Activated naive CD4-positive, alpha-beta T cell treated with anti-CD3 and anti-CD28 coated beads for 36 hours (primary cell): ENCODE results near the gene NUDC. TPM values are rescaled to one million over a fixed set of nuclear protein-coding genes. Genes with fewer than 3 reads are reported as not detected.
"Not testable (repeated sequence)": the region's sequence is repeated elsewhere in the genome, so short reads cannot be mapped to it uniquely, and the experiment has no call there.

Experiments used
- CTCF ChIA-PET: fragments of 350-600 bp; sonication (Branson Sonifier 250); formaldehyde crosslinking; loops from one replicate; lab custom pipeline; 2021; ENCODE audit warnings: antibody characterized with exemption; lab: Charles Lee
- DNase-seq: peaks from one replicate; pipeline ENCODE4 v3.0.0-alpha.2; 2020
- H3K27ac Mint-ChIP-seq: one replicate; pipeline ENCODE4 v1.8.0; 2021; ENCODE audit warnings: mild to moderate bottlenecking, mixed read lengths
- H3K27me3 Mint-ChIP-seq: one replicate; pipeline ENCODE4 v1.8.0; 2021; ENCODE audit warnings: low read depth, mixed read lengths
- H3K36me3 Mint-ChIP-seq: one replicate; pipeline ENCODE4 v1.8.0; 2021; ENCODE audit warnings: low read depth, mixed read lengths
- H3K4me1 Mint-ChIP-seq: one replicate; pipeline ENCODE4 v1.8.0; 2021; ENCODE audit warnings: low read depth, mixed read lengths
- H3K4me3 Mint-ChIP-seq: one replicate; pipeline ENCODE4 v1.8.0; 2021; ENCODE audit warnings: mild to moderate bottlenecking, moderate library complexity, mixed read lengths
- H3K9me3 Mint-ChIP-seq: one replicate; pipeline ENCODE4 v1.8.0; 2021; ENCODE audit warnings: mixed read lengths
- intact Hi-C: fragments of 100-400 bp; cut with micrococcal nuclease; formaldehyde crosslinking; loops from one replicate; pipeline ENCODE4 v1.15.1; 2023
- total RNA-seq, 2 experiments: library from RNA; stranded (reverse); gene quantifications; one replicate each; pipeline ENCODE4 v1.2.3, GENCODE V29; 2021

Gene NUDC
- 10 to 100 TPM; 75.3 to 78.1 TPM for total RNA-seq

GRCh38 chr1:26921540-26922430, at the start of gene NUDC:
TSS of gene NUDC (plus strand) at chr1:26921743. CDS start at chr1:26921849, 106 bp downstream.
- Mint-ChIP-seq H3K27me3 (no peaks in the 10 kb centered on the region), H3K27ac (peak within 1 kb of the TSS; percentile 93), H3K4me3 (peak within 1 kb of the TSS; percentile 99), H3K36me3 (peaks cover 31% of the 10 kb centered on the region), H3K4me1 (peaks cover 37% of the 10 kb centered on the region), H3K9me3 (no peaks in the 10 kb centered on the region)
- peak; percentile 98 for DNase-seq
- intact Hi-C loops, result loop anchor here (1.0 to 5.0 kb wide), 5 partner anchors 21 to 449 kb away; partner anchors contain the start of genes GPATCH3, HMGN2 and TRNP1
- CTCF ChIA-PET, result no interaction called here

DNA sequence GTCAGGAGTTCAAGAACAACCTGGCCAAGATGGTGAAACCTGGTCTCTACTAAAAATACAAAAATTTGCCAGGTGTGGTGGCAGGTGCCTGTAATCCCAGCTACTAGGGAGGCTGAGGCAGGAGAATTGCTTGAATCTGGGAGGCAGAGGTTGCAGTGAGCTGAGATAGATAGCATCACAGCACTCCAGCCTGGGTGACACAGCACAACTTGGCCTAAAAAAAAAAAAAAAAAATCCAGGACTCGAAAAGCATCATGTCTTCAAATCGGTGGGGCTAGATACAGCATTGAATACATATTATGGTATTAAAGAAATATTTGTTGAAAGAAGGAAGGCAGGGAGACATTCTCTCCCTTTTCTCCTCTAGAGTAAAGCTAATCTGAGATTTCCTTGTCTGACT, 48.4 kb upstream of the NUDC start:
- H3K36me3 Mint-ChIP-seq, H3K4me1 Mint-ChIP-seq, intact Hi-C loops, H3K27ac Mint-ChIP-seq, H3K4me3 Mint-ChIP-seq, H3K27me3 Mint-ChIP-seq, H3K9me3 Mint-ChIP-seq, DNase-seq: not testable (repeated sequence)
- CTCF ChIA-PET, result interaction anchor here (0.6 to 1.6 kb wide), 8 partner anchors 8 to 450 kb away, joined by 3 to 7 read pairs (median 4); no protein-coding TSS in a partner anchor

DNA sequence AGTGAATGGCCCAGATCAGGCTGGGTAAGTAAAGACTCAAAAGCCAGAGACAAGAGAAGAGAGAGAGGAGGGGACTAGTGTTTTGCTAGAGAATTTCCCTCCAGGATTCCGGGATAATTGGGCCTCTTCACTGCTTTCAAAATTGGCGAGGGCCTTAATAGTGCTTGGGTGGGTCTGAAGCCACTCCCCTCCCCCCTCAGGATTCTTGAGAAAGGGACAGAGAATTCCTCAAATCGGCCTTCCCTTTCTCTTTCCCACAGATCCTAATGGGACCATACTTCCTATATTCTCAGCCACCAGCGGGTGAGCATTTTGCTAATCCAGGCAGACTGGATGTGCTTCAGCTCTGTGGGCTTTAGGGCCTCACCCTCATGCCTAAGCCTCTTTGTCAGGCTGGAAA, 46.6 kb upstream of the NUDC start:
- Mint-ChIP-seq H3K27me3 (no peaks in the 10 kb centered on the region), H3K4me3 (no peak overlapping the region), H3K4me1 (peaks cover 2% of the 10 kb centered on the region), H3K27ac (no peak overlapping the region), H3K9me3 (no peaks in the 10 kb centered on the region), H3K36me3 (no peaks in the 10 kb centered on the region)
- intact Hi-C loops, result no loop called here
- CTCF ChIA-PET, result interaction anchor here (1.5 kb wide), 1 partner anchor 12 kb away, joined by 4 read pairs; no protein-coding TSS in a partner anchor
- DNase-seq, result no peak

DNA sequence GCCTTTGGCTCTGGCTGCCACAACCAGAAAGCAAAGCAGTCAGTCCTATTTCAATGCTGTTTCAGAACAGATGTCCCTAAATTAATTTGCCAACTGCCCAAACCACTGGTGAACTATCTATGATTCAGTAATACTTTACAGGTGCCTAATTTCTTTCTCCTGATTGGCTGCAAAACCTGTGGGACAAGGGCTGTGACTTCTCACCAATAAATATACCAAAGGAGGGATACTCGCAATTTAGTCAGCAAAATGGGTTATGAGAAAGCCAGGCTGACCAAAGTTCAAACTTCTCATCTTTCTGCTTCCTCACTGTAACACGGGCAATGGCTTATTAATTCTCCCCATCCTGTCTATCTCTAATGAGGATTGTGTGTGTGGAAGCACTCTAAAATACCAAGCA, 44.2 kb upstream of the NUDC start:
- H3K27ac Mint-ChIP-seq, result peak overlapping the region; percentile 51
- DNase-seq, result no peak
- intact Hi-C loops, result no loop called here
- no peak overlapping the region for H3K4me3 Mint-ChIP-seq
- H3K27me3 Mint-ChIP-seq, result no peaks in the 10 kb centered on the region
- CTCF ChIA-PET, result interaction anchor here (0.7 to 3.0 kb wide), 8 partner anchors 10 to 275 kb away, joined by 3 to 15 read pairs (median 5); no protein-coding TSS in a partner anchor
- no peaks in the 10 kb centered on the region for H3K9me3 Mint-ChIP-seq
- H3K4me1 Mint-ChIP-seq, result peaks cover 2% of the 10 kb centered on the region
- peaks cover 2% of the 10 kb centered on the region for H3K36me3 Mint-ChIP-seq

DNA sequence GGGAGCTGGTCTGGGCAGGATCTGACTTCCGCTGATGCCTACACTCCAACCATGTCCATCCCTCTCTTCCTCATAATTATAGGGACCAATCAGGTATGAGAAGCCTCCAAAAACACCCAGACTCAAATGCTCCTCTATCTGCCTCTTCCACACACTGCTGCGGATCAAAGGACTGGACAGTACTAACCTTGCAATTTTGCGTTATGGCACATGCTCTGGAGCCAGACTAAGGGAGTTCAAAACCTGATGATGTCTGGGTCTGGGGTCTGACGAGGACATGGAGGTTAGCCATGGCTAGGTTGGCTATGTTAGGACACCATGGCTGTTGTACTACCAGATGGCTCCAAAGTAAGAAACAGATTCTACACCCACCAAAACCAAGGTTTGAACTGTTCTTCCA, 41.8 kb upstream of the NUDC start:
- CTCF ChIA-PET, result interaction anchor here (0.5 to 2.6 kb wide), 13 partner anchors 8 to 278 kb away, joined by 3 to 14 read pairs (median 5); no protein-coding TSS in a partner anchor
- intact Hi-C loops, result no loop called here

GRCh38 chr1:26881611-26882010, 39.9 kb upstream of the NUDC start:
- H3K27ac Mint-ChIP-seq, H3K9me3 Mint-ChIP-seq, H3K27me3 Mint-ChIP-seq, DNase-seq, H3K4me3 Mint-ChIP-seq, H3K4me1 Mint-ChIP-seq, intact Hi-C loops: not testable (repeated sequence)
- CTCF ChIA-PET, result interaction anchor here (1.0 to 2.0 kb wide), 9 partner anchors 11 to 279 kb away, joined by 3 to 8 read pairs (median 4); no protein-coding TSS in a partner anchor
- peaks cover 26% of the 10 kb centered on the region for H3K36me3 Mint-ChIP-seq

More for the DNA sequence above, 41.8 kb upstream of the NUDC start:
- Mint-ChIP-seq H3K4me1 (peaks cover 2% of the 10 kb centered on the region), H3K36me3 (peaks cover 22% of the 10 kb centered on the region), H3K4me3 (no peak overlapping the region), H3K27ac (no peak overlapping the region), H3K27me3 (no peaks in the 10 kb centered on the region), H3K9me3 (no peaks in the 10 kb centered on the region)
- no peak for DNase-seq

- DNase-seq, result no peak
- Mint-ChIP-seq H3K36me3 (peaks cover 30% of the 10 kb centered on the region), H3K27me3 (no peaks in the 10 kb centered on the region), H3K27ac (no peak overlapping the region), H3K4me3 (no peak overlapping the region), H3K4me1 (peaks cover 4% of the 10 kb centered on the region), H3K9me3 (no peaks in the 10 kb centered on the region)
- CTCF ChIA-PET, result interaction anchor here (0.5 to 1.9 kb wide), 4 partner anchors 12 to 1777 kb away, joined by 3 to 4 read pairs (median 4); no protein-coding TSS in a partner anchor
- intact Hi-C loops, result no loop called here
Measured at GRCh38 chr1:26882696-26883463, 38.7 kb upstream of the NUDC start.

GRCh38 chr1:26887125-26887524, 34.4 kb upstream of the NUDC start:
- H3K4me3 Mint-ChIP-seq, result no peak overlapping the region
- peaks cover 30% of the 10 kb centered on the region for H3K4me1 Mint-ChIP-seq
- H3K27me3 Mint-ChIP-seq, result no peaks in the 10 kb centered on the region
- intact Hi-C loops, result no loop called here
- H3K9me3 Mint-ChIP-seq, result no peaks in the 10 kb centered on the region
- peak; percentile 27 for DNase-seq
- H3K27ac Mint-ChIP-seq, result peak overlapping the region; percentile 76
- CTCF ChIA-PET, result interaction anchor here (0.6 to 2.5 kb wide), 15 partner anchors 8 to 508 kb away, joined by 3 to 14 read pairs (median 3); partner anchors contain the start of gene GPATCH3
- peaks cover 40% of the 10 kb centered on the region for H3K36me3 Mint-ChIP-seq

GRCh38 chr1:26888231-26888630, 33.3 kb upstream of the NUDC start:
- Mint-ChIP-seq H3K9me3 (no peaks in the 10 kb centered on the region), H3K36me3 (peaks cover 36% of the 10 kb centered on the region), H3K27me3 (no peaks in the 10 kb centered on the region), H3K4me1 (peaks cover 30% of the 10 kb centered on the region), H3K4me3 (peak overlapping the region; percentile 94), H3K27ac (peak overlapping the region; percentile 36)
- DNase-seq, result no peak
- CTCF ChIA-PET, result interaction anchor here (0.6 to 2.5 kb wide), 9 partner anchors 9 to 289 kb away, joined by 3 to 14 read pairs (median 3); no protein-coding TSS in a partner anchor
- intact Hi-C loops, result no loop called here

GRCh38 chr1:26889551-26890466, 31.7 kb upstream of the NUDC start, which contains the start of gene GPN2:
TSS of gene GPN2 (minus strand) at chr1:26890283. CDS start at chr1:26890096, 187 bp downstream.
- Mint-ChIP-seq H3K4me1 (peaks cover 30% of the 10 kb centered on the region), H3K27ac (peak within 1 kb of the TSS; percentile 91), H3K27me3 (no peaks in the 10 kb centered on the region), H3K9me3 (no peaks in the 10 kb centered on the region), H3K36me3 (peaks cover 28% of the 10 kb centered on the region), H3K4me3 (peak within 1 kb of the TSS; percentile 94)
- CTCF ChIA-PET, result interaction anchor here (0.6 to 2.5 kb wide), 6 partner anchors 11 to 224 kb away, joined by 3 to 14 read pairs (median 4); partner anchors contain the start of gene GPATCH3
- intact Hi-C loops, result loop anchor here (2.0 to 5.0 kb wide), 2 partner anchors 25 to 102 kb away; partner anchors contain the start of gene TRNP1
- DNase-seq, result peak; percentile 82

DNA sequence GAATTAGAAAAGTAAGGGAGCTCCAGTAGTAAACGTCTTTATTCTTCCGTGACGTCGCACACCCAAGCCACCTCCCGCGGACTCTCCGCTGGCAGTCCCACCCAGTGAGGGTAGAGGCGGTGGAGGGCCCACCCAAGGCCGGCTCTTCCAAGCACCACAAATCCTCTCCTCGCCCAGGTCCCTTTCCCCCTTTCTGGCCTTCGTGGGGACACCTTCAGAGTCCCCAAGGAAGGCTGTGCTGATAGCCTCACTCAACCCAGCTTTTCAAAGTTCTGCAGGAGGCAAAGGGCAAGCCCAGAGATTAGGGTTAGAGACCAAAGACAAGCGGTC, 31.1 kb upstream of the NUDC start:
- Mint-ChIP-seq H3K4me3 (peak overlapping the region; percentile 94), H3K27ac (peak overlapping the region; percentile 91), H3K9me3 (no peaks in the 10 kb centered on the region), H3K36me3 (peaks cover 23% of the 10 kb centered on the region), H3K27me3 (no peaks in the 10 kb centered on the region), H3K4me1 (peaks cover 30% of the 10 kb centered on the region)
- DNase-seq, result no peak
- CTCF ChIA-PET, result interaction anchor here (0.6 to 1.0 kb wide), 4 partner anchors 10 to 225 kb away, joined by 3 to 5 read pairs (median 4); partner anchors contain the start of gene GPATCH3
- intact Hi-C loops, result loop anchor here (2.0 to 5.0 kb wide), 2 partner anchors 26 to 102 kb away; partner anchors contain the start of gene TRNP1
